Right forelimb (tissue), 1 donor: Measurements from ENCODE around the gene CNTN2.

Experiments
- DNase-seq: peaks from one replicate; pipeline ENCODE4 v3.0.0-alpha.2; 2018

CNTN2 gene

DNA sequence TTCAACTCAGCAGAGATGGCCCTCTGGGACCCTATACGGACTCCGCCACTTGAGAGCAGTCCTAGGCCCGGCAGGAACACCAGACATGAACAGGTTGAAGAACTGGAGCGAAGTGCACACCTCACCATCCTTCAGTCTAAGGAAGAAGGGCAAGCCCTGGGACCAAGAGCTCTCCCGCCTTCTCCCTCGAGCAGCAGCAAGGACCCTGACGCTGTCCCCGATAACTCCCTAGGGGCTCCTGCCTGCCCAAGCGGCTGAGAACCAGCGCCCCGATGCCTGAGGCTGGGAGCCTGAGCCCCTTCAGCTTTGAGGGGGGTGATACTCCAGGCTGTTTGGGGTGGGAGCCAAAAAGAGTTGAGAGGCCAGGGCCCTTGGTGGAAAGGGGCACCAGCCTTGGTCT is 31.1 kb downstream of the CNTN2 start:
- no peak for DNase-seq

DNA sequence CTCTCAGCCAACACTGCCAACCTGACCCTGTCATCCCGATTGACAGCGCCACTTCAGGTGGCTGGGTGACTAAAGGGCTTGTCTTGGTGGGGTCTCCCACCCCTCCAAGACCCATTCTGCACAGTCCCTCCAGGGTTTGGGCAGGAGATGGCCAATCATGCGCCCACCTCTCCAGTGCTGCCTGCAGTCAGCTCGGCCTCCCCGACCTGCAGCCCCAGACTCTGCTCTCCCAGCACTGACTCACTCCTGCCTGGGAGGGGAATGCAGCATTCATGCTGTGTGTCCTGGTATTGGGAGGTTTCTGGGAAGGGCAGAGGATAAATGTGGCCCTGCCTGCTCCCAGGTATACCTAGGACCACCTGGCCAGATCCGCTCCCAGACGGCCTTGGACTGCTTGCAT is 31.5 kb downstream of the CNTN2 start:
- DNase-seq, result no peak

DNA sequence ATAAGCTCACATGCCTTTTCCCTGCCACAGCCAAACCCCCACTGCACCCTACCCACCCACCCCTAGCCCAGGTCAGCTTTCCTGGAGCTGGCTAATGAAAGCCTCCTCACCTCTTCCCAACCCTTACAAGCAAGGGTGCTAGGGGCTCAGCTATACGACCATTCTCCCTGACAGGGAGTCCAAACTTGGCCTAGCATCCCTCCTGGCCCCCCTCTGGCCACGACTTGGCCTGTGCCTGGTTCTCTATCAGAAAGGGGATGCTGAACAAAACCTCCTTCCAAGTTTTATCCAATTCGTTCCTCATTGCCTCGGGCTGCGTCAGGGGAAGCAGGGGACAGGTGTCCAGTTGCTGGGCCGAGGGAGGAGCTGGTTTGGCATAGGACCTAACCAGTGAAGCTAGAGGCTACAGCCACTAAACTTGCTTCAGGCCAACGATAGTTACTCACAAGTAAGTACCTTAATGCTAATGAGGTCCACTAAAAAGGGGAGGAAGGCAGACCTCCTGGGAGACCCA is 32.7 kb downstream of the CNTN2 start:
- DNase-seq, result no peak

DNA sequence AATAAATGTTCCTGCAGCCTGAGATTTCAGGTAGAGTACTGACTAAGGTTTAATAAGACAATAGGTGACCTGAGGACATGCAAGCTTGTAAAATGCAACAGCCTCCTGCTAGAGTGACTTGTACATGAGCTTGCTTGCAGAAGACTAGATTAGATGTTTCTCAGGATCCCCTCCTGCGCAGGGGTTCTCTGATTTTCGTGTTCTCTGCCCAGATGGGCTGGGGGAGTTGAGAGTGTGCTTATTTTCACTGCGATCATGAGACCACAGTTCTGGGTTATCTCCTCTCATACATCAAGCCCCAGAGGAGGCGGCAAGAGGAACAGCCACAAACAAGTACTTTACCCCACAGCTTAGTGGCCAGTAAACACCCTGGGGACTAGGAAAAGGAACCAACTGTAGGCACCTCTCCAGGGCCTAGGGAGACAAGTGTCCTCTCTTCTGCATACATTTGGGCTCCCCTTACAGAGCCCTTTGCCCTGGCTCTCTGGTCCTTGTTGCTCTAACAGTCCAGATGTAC is 33.3 kb downstream of the CNTN2 start:
- DNase-seq, result no peak

DNA sequence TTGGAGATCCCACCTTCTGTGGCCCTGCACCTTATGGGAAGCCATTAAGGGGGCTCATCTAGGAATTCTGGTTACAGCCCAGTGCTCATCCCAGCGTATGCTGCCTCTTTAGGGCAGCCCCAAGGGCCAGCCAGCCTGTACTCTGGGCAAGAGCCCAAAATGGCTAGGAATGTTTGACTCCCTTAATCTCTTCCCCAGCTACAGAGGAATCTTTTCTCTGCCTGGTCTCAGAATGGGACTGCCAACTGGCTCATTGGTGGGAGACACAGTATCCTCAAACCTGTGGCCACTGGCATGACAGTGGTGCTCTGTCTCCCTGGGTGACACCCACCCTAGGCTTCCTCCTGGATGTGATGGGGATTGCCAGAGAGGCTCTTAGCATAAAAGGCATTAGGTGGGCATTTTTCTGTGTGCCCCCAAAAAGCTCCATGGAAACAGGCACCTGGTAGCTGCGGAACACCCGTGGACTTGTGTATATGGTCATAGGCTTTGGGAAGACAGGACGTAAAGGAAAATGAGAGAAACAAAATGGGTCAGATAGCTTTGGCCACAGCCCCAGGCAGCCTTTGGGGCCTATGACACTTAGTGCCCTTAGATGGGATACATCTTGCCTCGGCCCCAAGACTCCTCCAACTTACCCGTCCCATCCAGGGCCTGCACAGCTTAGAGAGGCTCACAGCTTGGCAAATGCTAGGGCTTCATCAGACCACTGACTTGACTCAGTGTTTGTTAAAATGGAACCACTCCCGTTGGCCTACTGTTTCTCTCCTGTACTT is 34.3 kb downstream of the CNTN2 start:
- no peak for DNase-seq

DNA sequence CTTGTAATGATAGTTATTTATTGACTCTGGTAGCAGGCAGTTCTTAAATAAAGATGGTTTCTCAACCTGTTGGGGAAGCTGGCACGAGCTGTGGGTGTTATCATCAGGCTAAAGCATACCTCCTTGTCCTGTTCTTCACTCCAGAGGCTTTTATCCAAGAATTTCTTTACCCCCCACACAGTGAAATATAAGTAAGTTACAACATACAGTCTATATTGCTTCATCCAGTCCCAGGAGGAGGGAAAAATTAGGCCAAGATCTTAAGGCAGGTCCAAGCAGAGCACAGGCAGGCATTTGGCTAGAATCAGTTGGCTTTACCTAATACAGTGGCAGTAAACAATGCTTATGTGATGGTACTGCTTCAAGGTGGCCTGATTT is 34.9 kb downstream of the CNTN2 start:
- no peak for DNase-seq

DNA sequence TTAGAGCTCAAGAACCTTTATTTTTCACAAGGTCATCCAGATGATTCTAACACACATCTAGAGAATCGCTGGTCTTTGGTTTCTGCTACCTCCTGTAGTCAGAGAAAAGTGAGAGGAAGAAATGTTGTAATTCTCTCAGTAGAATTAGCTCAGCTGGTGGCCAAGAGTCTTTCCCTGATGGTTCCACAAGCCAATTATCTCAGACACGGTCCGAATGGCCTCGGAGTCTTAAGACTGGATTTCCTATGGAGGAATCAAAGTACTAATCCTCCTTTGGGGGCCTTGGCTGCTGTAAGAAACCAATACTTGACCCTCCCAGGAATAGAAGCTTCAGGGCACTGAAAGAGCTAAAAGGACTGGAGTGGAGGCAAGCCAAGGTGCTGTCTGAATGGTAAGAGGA is 39.4 kb downstream of the CNTN2 start:
- no peak for DNase-seq

DNA sequence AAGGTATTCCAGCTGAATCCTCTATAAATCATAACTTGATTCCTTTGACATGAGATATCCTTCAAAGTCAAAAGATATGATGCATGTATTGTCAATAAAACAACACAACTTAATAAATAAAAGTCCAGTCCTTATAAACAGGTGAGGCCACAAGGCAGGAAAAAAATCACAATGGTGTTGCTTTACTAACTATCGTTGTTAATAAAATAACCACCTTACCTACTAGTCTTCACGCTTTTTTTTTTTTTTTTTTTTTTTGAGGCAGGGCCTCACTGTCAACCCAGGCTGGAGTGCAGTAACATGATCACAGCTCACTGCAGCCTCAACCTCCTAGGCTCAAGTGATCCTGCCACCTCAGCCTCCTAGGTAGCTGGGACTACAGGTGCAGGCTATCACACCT is 41.3 kb downstream of the CNTN2 start, which contains the start of gene TMEM81:
TMEM81 (minus strand) TSS at position 101 of the 400 bp plus-strand sequence. CDS start 140 bp downstream, outside the sequence.
- no peak for DNase-seq

DNA sequence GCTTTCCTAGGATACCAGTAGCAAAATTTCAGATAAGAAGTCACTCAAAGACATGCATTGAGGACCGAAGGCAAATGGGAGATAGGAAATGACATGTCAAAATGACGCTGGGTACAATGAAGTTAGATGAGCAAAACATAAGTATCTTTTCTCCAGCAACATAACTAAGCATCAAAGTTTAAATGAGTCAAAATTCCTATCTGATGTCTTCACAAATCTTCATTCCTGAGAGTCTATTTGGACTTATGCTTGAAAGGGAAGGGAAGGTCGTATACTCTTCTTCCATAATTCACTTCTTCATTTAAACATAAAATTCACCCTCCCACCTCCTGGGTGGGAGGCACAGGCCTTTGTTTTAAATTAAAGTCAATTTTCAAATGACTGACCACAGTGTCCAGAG is 45.3 kb downstream of the CNTN2 start:
- no peak for DNase-seq

DNA sequence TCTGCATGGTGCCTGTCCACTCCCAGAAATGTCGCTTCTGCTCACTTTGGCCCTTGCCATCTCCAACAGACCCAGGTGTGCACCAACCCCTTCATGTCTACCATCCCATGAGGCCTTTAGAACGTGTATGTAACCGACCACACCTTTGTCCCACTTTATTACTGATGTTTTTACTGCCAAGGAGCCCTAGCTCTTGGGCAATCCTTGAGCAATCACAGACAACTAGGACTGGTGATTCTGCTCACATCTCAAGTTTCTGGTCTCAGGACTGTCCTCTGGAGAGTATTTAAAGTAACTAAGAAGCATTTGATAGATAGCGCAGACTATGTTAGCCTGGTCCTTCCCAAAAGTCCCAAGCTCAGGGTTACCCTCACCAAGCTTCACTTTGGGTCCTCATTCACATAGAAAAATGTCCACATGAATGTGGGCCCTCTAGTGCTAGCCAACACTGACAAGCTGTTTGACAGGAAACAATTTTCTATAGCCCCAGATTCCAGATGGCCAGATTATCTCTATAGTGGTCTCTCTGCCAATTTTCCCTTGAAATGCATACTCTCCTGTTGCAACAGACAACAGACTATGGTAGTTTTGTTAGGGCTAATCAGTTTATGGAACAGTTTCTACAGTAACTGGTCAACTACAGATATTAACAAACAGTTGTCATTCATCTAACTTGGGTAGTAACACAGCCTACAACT is 48.2 kb downstream of the CNTN2 start:
- DNase-seq, result no peak

DNA sequence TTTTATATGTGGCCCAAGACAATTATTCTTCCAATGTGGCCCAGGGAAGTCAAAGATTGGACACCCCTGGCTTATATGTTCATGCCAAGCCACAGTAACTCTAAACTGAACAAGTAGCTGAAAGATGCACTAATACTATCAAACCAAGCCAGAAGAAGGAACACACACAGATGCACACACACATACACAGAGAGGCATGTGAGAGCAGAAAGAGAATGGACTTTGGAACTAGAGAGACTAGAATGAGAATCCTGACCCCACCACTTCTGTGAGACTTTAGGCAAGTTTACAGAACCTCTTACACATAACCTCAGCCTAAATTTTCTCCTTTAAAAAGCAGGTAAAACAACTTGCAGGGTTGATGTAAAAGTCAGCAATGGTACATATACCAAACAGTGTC is 52.4 kb downstream of the CNTN2 start:
- DNase-seq, result no peak

DNA sequence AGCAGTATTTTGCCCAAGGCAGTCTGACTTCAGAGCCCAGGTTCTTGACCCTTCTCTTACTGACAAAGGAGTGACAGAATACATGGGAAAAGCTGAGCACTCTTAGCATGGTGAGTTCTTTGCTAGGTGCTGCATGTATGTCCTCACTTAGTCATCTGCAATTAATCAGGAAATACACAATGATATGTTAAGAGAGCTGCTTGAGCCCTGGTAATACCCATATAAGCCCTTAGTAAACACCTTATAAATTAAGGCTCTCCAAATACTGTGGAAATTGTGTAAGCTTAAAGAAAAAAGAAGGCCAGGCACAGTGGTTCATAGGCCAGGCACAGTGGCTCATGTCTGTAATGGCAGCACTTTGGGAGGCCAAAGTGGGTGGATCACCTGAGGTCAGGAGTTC is 55.2 kb downstream of the CNTN2 start:
- DNase-seq, result no peak

DNA sequence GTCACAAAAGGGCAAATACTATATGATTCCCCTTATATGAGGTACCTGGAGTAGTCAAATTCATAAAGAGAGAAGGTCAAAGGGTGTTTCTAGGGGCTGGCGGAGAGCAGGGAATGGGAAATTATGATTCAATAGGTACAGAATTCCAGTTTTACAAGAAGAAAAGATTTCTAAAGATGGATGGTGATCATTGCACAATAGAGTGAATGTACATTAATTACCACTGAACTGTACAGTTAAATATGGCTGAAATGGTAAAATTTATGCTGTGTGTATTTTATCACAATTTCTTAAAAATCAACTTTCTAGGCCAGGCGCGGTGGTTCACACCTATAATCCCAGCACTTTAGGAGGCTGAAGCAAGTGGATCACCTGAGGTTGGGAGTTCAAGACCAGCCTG is 59.4 kb downstream of the CNTN2 start:
- DNase-seq, result no peak

DNA sequence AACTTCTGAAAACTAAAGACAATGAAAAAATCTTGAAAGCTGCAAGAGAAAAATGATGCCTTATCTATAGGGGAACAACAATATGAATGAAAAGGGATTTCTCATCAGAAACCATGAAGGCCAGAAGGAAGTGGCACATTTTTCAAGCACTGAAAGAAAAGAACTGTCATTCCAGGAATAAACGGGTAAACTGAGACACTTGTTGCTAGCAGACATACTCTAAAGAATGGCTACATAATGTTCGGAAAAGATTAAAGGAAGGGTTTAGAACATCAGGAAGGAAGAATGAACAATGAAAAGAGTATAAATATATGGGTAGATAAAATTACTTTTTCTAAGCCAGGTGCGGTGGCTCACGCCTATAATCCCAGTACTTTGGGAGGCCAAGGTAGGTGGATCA is 64.3 kb downstream of the CNTN2 start:
- no peak for DNase-seq

DNA sequence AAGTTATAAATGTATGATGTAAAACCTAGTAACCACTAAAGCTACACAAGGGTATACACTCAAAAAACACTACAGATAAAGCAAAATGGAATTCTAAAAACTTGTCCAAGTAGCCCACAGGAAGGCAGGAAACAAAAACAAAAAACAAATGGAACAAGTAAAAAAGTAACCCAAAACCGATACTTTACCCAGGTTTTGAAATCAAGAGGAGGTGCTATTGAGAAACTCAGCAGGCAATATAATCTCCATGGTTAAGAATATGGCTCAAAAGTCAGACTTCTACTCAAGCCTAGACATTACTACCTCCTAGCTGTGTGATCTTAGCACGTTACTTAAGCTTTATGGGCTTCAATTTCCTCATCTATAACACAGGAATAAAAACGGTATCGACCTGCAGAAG is 65.5 kb downstream of the CNTN2 start:
- DNase-seq, result no peak

DNA sequence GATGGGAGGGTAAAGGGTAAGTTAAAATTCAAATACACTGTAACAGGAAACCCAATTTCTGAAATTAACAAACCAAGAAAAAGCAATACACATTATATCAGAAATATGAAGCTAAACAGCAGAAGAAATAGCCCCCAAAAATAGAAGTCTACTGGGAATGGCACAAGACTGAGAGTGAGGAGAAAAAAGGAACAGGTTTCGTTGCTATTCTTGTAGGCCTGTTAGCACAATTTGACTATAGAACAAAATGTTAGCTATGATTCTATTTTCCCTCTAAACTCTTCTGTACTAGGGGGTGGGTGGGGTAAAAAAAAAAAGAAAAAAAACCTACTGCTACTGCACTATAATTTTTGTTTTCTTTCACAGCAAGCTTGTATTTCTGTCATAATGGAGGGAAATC is 66.3 kb downstream of the CNTN2 start:
- no peak for DNase-seq

DNA sequence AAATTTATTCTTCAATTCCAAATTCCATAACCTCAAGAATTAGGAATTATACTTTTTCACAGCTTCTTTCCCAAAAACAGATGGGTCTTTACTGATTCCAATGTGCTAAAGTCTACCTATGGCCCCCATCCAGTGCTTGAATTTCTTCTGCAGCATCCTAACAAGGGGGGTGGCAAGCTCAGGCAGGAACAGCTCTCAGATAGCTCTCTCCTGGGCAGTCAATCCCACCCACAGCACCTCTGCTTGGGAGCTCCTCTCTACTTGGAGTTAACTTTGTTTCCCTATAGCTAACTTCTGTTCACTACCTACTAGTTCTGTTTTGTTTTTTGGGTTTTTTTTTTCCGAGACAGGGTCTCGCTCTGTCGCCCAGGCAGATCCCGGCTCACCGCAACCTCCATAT is 66.7 kb downstream of the CNTN2 start:
- DNase-seq, result no peak

DNA sequence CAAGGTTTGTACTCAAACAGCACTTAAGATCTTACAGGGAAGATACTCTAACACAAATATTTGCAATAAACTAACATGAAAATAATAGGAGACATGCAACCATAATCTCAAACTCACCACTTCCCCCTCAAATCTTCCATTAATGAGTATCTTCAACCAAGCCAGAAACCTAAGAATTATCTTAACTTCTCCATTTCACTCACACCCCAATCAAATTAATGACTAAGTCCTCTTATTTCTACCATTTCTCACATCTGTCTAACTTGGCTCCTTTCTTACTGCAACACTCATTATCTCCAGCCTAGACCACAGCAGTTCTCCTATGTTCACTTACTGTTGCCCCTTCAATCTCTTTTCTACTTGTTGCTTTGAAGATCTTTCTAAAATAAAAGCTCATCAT is 68.3 kb downstream of the CNTN2 start:
- no peak for DNase-seq

DNA sequence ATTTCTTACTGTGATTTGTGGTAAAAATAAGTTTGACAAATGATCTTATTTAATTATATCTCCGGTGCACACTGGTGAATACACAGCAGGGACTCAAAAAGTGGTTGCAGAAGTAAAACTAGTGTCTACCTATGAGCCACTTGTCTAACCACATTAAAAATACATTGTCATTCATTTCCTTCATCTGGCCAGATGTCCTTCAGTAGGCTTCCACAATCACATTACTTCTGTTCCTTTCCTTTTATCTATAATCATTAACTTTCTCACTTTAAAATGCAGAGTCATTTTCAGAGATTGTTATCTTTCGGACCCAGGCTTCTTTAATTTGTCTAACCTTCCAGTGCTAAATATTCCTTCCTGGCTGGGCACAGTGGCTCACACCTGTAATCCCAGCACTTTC is 75.7 kb downstream of the CNTN2 start:
- no peak for DNase-seq

DNA sequence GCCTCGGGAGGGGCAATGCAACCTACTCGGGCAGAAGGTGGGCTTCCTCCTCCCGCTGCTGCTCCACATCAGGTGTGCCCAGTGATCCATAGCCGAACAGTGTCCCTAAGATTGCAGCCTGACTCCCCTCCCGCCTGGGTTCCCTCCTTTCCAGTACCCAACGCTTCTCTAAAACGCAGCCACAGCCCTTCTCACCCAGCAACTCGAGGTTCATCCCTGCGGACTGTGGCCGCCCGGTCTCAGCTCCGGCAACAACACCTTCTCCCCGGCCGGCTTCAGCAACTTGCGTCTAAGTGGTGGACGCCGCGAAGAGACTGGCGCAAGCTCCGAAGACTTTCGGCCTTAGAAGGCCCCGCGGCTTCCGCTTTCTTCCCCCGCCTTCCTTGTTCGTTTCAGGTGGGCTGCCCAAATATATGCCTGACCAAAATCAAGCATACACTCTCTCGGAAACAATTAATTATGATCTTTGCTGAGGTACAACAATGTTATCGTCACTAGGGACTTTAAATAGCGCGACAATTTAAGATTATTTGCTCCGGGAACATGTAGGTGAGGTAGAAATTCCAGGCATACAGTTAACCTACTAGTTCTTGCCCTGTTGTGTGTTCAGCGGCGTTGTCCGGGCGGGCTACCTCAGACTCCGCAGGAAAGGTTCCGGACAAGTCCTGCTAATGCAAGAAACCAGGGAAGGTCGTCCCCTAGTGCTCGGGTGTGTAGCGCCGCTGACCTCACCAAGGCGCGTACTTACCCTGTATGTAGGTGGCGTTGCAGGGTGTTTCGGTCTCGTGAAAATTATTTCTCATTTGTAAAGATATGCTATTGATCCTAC is 78.9 kb downstream of the CNTN2 start, which contains the start of gene RBBP5:
RBBP5 (minus strand) TSS at position 319 of the 829 bp plus-strand sequence; CDS start at position 214, 105 bp downstream.
- peak; percentile 97 for DNase-seq

DNA sequence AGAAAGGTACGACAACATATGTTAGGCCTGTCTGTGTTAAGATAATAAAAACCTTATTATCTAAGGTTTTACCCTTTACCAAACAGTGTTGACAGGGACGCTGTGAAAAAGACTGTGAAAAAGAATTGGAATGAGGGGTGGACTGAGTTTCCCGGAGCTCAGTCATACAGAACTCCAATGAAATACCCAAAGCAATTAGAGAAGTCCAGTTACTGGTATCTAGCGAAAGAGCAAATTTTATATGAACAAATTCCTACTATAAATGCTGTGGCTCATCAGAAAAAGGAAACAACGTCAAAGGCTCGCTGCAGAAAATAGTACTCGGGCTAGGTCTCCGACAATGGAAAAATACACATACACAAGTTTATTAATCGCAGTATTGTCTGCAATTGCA is 79.5 kb downstream of the CNTN2 start:
- DNase-seq, result no peak

DNA sequence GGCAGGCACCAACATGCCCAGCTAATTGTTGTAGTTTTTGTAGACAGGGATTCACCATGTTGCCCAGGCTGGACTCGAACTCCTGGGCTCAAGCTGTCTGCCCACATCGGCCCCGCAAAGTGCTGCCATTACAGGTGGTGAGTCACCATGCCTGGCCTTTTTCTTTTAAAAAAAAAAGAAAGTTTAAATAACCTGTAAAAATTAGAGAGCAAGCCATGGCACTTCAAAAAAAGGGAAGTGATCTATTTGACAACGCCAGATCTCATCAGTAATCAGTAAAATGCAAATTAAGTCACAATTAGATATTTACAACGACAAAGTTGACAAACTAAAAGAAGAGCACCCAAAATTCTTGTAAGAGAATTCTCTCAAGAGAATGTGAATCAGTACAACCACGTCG is 81.7 kb downstream of the CNTN2 start:
- no peak for DNase-seq

DNA sequence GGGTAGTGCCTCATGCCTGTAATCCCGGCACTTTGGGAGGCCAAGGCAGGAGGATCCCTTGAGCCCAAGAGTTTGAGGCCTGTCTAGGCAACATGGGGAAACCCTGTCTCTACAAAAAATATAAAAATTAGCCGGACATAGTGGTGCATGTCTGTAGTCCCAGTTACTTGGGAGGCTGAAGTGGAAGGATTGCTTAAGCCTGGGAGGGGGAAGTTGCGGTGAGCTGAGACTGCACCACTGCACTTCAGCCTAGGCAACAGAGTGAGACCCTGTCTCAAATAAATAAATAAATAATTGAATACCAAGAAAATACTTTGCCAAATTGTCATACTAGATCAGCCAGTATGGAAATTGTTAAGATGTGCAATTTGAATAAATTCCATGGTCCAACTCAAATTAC is 84.6 kb downstream of the CNTN2 start:
- DNase-seq, result no peak
